Gastroesophageal sphincter (tissue), 3 donors: ENCODE data around the gene THRB.

Experiments used
- EP300 ChIP-seq: sonication (generic); formaldehyde crosslinking; IDR thresholded peaks from one replicate; pipeline ENCODE4 v1.6.1; 2017; ENCODE audit warnings: antibody characterized with exemption, mild to moderate bottlenecking
- POLR2A ChIP-seq, 2 donors: fragments of 450-650 bp; IDR thresholded peaks; one replicate each; pipeline ENCODE4 v1.6.1; 2017; ENCODE audit warnings: antibody characterized with exemption in 2 of 2, mild to moderate bottlenecking in 2 of 2, moderate library complexity in 1 of 2
- POLR2AphosphoS5 ChIP-seq: sonication (generic); formaldehyde crosslinking; IDR thresholded peaks from one replicate; pipeline ENCODE4 v1.6.1; 2017; ENCODE audit warnings: antibody characterized with exemption
- TF ChIP-seq, protein P1 (sequence below), 4 experiments: fragments of 200-600 bp in 2 of 4; fragments of 450-650 bp in 2 of 4; sonication (generic) in 1 of 4; IDR thresholded peaks; one replicate each; pipeline ENCODE4 v1.5.1; 2017 to 2019; ENCODE audit warnings: antibody characterized with exemption in 4 of 4, mild to moderate bottlenecking in 2 of 4, moderate library complexity in 2 of 4

GRCh38 chr3:24494618-24495325 lies at the start of gene THRB:
- TF ChIP-seq, protein P1, sequence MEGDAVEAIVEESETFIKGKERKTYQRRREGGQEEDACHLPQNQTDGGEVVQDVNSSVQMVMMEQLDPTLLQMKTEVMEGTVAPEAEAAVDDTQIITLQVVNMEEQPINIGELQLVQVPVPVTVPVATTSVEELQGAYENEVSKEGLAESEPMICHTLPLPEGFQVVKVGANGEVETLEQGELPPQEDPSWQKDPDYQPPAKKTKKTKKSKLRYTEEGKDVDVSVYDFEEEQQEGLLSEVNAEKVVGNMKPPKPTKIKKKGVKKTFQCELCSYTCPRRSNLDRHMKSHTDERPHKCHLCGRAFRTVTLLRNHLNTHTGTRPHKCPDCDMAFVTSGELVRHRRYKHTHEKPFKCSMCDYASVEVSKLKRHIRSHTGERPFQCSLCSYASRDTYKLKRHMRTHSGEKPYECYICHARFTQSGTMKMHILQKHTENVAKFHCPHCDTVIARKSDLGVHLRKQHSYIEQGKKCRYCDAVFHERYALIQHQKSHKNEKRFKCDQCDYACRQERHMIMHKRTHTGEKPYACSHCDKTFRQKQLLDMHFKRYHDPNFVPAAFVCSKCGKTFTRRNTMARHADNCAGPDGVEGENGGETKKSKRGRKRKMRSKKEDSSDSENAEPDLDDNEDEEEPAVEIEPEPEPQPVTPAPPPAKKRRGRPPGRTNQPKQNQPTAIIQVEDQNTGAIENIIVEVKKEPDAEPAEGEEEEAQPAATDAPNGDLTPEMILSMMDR (IDR thresholded peaks at IDR 0.05): peak in 3 of 4 experiments; percentile 52 to 79 (median 69)
- TF ChIP-seq POLR2AphosphoS5: peak; percentile 56
- peak; percentile 10 for TF ChIP-seq EP300
- TF ChIP-seq POLR2A (IDR thresholded peaks at IDR 0.05): peak; percentile 73 to 74
